Retinal pigment epithelial cell (primary cell): ENCODE data around the gene PCMT1.

Experiments
- DNase-seq: peaks from one replicate; pipeline ENCODE4 v3.0.0-alpha.2; 2010; ENCODE audit warnings: low read depth
- H3K4me3 ChIP-seq: 2 replicates; pipeline ENCODE4 v1.5.1; 2011; ENCODE audit warnings: mild to moderate bottlenecking, low read length, control low read depth, moderate library complexity
- TF ChIP-seq, protein P1 (sequence below): conservative IDR thresholded peaks from 2 replicates; pipeline ENCODE4 v1.5.1; 2011; ENCODE audit warnings: low read depth, low read length, control low read depth, inconsistent platforms

The PCMT1 gene

DNA sequence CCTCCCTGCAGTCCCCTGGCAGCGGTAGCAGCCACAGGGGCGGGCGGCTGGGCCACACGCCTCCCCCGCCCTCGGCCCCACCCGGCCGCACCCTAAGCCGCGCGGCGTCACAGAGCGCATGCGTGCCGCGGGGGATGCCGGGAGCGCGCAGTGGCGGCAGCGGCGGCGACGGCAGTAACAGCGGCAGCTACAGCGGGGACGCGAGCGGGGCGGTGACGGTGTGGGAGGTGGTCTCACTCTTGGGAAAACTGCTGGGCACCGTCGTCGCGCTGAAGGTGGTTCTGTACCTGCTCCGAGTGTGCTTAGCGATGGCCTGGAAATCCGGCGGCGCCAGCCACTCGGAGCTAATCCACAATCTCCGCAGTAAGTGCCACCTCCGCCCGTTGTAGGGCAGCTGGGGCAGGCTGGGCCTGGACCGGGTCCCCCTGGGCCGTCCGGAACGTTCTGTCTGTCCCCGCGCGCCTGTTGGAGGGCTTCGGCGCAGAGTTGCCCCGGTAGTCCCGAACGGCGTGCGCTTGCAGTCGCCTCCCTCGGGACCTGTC, at the start of gene PCMT1:
PCMT1 (plus strand) TSS at position 148 of the 542 bp plus-strand sequence; CDS start at position 309, 161 bp downstream.
- TF ChIP-seq, protein P1, sequence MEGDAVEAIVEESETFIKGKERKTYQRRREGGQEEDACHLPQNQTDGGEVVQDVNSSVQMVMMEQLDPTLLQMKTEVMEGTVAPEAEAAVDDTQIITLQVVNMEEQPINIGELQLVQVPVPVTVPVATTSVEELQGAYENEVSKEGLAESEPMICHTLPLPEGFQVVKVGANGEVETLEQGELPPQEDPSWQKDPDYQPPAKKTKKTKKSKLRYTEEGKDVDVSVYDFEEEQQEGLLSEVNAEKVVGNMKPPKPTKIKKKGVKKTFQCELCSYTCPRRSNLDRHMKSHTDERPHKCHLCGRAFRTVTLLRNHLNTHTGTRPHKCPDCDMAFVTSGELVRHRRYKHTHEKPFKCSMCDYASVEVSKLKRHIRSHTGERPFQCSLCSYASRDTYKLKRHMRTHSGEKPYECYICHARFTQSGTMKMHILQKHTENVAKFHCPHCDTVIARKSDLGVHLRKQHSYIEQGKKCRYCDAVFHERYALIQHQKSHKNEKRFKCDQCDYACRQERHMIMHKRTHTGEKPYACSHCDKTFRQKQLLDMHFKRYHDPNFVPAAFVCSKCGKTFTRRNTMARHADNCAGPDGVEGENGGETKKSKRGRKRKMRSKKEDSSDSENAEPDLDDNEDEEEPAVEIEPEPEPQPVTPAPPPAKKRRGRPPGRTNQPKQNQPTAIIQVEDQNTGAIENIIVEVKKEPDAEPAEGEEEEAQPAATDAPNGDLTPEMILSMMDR: no peak
- peak within 1 kb of the TSS; percentile 93 for H3K4me3 ChIP-seq
- DNase-seq: peak; percentile 51

GRCh38 chr6:149701714-149702113, 47.8 kb upstream of the PCMT1 start:
- H3K4me3 ChIP-seq: no peak overlapping the region
- TF ChIP-seq, protein P1: no peak
- DNase-seq: no peak

- H3K4me3 ChIP-seq: no peak overlapping the region
- no peak for DNase-seq
- TF ChIP-seq, protein P1: no peak
Observed at GRCh38 chr6:149711711-149712110, 37.8 kb upstream of the PCMT1 start.

DNA sequence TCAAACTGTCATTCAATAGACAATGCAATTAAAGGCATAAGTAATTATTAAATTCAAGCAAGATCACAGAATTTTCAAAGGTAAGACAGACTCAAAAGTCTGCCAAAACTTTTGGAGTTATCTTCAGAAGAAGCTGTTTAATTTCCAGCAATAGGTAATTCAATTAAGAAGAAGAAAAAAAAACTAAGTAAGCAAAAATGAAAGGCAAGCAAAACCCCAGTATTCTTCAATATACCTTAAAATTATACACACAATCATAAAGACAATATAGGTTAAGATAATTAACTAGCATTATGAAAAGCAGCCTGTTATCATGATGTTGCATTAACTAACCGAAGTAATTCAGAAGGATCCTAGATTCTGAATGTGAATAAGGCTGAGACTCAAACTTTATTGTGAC, 35.1 kb upstream of the PCMT1 start:
- no peak overlapping the region for H3K4me3 ChIP-seq
- no peak for DNase-seq
- TF ChIP-seq, protein P1: no peak

GRCh38 chr6:149716181-149716963, 33.2 kb upstream of the PCMT1 start:
- H3K4me3 ChIP-seq: peak overlapping the region; percentile 64
- TF ChIP-seq, protein P1: no peak
- no peak for DNase-seq

- no peak for DNase-seq
- TF ChIP-seq, protein P1: no peak
- peak overlapping the region; percentile 64 for H3K4me3 ChIP-seq
Observed at GRCh38 chr6:149717255-149717587, 32.3 kb upstream of the PCMT1 start.
